Activated T-helper 9 cell treated with anti-CD3 and anti-CD28 coated beads, Interleukin-2, amount 50 U/mL, for 16 hours (primary cell): Measurements from ENCODE around the gene VPS13D.
A peak's percentile ranks its signal among the peaks of the same experiment; 100 is the strongest.

Experiments
- DNase-seq: peaks from one replicate; pipeline ENCODE4 v3.0.0-alpha.2; 2020; ENCODE audit warnings: low read depth

Gene VPS13D

DNA sequence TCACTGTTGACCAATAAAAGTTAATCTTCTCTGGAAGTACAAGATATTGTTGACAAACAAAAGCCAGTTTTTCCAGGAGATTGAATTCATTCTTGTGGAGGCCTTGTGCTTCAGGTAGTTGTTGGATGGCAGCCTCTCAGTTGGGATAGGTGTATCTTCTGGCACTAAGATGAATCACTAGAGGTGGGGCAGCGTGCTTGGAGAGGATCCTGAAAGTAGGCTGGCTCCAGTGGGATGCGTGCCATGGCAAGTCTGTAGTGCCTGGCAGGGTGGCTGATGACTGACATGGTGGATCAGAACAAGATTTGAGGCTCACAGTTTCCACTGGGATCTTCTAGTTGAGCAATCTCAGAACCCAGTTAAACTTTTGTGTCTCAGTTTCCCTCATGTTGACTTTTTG lies 2.4 kb downstream of the VPS13D start:
- no peak for DNase-seq

GRCh38 chr1:12244078-12244477 lies 14.2 kb downstream of the VPS13D start:
- DNase-seq, result no peak

- DNase-seq, result no peak
Measured at GRCh38 chr1:12244585-12244984, 14.8 kb downstream of the VPS13D start.

DNA sequence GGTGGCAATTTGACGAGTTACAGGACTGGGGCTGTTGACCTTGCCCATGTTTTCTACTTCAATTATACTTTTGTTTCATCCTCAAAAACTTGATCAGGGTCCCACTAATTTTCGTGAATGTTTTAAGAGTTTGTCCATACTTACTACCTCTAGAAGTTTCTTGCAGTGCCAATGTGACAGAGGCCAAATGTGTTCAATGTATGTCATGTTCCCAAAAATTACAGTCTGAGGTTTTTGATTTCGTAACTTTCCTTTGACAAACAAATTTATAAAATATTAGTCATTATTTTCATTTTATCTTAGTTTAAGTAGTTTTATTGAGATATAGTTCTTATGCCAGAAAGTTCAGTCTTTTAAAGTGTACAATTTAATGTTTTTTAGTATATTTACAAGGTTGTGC lies 15.3 kb downstream of the VPS13D start:
- no peak for DNase-seq

GRCh38 chr1:12245733-12246132 lies 15.9 kb downstream of the VPS13D start:
- no peak for DNase-seq

GRCh38 chr1:12246584-12246983 lies 16.8 kb downstream of the VPS13D start:
- no peak for DNase-seq

- no peak for DNase-seq
Measured at GRCh38 chr1:12249181-12249580, 19.4 kb downstream of the VPS13D start.

GRCh38 chr1:12249748-12250147 lies 19.9 kb downstream of the VPS13D start:
- DNase-seq, result no peak

DNA sequence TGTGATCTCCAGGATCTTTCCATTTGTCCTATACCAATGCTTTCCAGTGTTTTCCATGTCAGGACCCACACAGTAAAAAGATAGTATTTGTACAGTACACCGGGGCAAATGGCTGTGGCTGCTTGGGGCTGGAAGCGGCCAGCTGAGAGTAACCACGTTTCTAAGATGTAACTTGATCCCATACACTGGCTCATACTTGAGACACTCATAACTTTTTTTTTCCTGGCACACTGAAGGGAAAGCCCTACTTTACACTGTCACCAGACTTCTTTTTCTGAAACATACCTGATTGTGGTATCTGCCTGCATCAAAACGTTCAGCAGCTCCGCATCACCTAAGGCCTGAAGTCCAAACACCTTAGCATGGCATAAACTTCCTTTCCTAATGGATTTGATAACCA lies 21.6 kb downstream of the VPS13D start:
- DNase-seq, result no peak

DNA sequence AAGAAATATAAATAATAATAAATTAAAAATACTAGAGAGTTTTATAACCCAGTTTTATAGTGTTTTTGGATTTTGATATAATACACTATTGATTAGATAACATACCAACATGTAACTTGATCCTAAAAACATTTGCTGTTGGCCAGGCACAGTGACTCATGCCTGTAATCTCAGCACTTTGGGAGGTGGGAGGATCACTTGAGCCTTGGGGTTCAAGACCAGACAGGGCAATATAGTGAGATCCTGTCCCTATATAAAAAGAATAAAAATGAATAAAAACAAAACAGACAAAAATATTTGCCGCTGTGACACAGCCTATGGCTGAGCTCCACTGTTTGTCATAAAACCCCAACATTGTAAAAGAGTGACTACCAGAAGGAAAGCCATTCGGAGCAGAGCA lies 26.1 kb downstream of the VPS13D start:
- no peak for DNase-seq

- no peak for DNase-seq
Measured at GRCh38 chr1:12258272-12258671, 28.4 kb downstream of the VPS13D start.

GRCh38 chr1:12269351-12269750 lies 39.5 kb downstream of the VPS13D start:
- no peak for DNase-seq

- no peak for DNase-seq
Measured at GRCh38 chr1:12271033-12271432, 41.2 kb downstream of the VPS13D start.

- DNase-seq, result no peak
Measured at GRCh38 chr1:12272770-12273169, 42.9 kb downstream of the VPS13D start.

DNA sequence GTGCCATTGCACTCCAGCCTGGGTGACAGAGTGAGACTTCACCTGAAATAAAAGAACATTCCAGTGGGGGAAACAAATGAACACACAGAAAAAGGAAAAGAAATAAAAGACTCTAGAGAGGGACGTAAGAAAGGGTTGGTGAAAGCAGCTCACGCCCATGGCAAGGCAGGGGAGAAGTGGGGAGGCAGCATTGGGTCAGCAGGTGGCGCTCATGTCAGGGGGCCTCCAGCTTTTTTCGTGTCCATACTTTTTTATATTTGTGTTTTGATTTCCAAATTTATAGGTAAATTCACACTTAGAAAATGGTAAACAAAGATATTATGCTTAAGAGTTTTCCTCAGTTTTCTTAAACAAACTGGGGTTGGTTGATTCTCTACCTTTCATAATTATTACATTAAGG lies 45.5 kb downstream of the VPS13D start:
- DNase-seq, result peak; percentile 10

- no peak for DNase-seq
Measured at GRCh38 chr1:12276225-12276624, 46.4 kb downstream of the VPS13D start.

DNA sequence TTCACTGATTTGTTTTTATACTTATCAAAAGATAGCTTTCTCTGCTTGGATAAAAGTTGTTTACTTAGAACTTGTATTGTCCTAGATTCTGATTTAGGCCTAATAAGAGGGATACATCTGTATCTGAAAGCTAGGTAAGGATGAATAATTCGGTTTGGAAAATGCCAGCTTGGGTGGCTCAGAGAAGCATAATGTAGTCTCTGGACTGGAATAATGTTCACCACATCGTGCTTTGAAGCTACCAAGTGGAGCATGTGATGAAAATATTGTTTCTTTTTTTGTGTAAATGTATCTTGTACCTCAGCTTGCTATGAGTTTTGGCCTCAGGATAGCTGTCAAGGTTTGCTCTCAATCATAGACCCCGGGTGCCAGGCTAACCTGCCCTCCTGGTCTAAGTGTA lies 49.2 kb downstream of the VPS13D start:
- DNase-seq, result no peak

DNA sequence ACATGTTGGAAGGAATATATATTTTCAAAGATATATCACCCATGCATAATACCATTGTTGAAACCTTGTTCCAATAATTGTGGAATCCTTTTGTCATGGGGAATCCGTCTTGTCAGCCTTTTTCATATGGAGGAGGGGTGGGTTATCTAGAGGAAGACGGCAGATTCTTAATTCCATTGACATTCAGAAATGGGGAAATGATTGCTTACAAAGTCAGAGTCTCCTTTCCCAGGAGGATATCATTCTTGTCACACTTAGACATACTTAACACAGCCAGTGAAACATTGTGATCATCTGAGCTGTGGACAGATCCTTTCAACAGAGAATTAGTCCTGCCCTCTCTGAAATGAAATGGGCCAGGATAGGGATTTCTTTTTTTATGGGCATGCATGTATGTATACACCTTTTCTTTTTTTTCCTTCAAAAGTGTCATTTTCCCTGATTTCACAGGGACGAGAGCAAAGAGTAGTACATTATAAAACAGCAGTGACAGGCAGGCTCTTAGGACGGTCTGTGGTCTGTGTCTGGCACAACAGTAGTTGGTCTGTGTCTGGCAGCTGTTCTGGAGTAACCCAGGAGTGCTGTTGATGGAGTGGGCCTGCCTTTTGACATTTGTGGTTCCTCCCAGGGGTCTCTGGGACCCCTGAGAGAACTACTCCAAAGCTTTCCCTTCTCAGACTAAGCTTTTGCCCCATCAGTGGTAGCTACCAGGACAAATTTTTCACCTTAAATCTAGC lies 50.1 kb downstream of the VPS13D start:
- DNase-seq, result no peak

GRCh38 chr1:12282142-12282541 lies 52.3 kb downstream of the VPS13D start:
- DNase-seq, result no peak

GRCh38 chr1:12284486-12284885 lies 54.7 kb downstream of the VPS13D start:
- DNase-seq, result no peak

DNA sequence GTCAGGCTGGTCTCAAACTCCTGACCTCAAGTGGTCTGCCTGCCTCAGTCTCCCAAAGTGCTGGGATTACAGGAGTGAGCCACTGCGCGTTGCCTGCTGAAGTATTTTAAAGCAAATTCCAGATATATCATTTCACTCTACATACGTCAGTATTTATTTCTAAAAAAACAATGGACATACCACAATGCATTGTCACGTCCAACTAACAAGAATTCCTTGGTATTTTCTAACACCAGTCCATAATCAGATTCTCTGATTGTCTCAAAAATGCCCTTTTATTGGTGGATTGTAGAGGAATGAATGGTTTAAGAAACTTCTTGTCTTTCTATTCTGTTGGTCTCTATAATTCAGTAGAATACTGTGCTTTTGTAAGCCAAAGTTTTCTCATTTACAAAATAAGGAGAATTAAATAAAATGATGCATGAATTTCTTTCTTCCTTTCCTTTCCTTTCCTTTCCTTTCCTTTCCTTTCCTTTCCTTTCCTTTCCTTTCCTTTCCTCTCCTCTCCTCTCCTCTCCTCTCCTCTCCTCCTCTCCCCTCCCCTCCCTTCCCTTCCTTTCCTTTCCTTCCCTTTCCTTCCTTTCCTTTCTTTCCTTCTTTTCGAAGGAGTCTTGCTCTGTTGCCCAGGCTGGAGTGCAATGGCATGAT lies 55.8 kb downstream of the VPS13D start:
- DNase-seq, result no peak

- DNase-seq, result no peak
Measured at GRCh38 chr1:12287869-12288268, 58.0 kb downstream of the VPS13D start.

- DNase-seq, result no peak
Measured at GRCh38 chr1:12290828-12291227, 61.0 kb downstream of the VPS13D start.

DNA sequence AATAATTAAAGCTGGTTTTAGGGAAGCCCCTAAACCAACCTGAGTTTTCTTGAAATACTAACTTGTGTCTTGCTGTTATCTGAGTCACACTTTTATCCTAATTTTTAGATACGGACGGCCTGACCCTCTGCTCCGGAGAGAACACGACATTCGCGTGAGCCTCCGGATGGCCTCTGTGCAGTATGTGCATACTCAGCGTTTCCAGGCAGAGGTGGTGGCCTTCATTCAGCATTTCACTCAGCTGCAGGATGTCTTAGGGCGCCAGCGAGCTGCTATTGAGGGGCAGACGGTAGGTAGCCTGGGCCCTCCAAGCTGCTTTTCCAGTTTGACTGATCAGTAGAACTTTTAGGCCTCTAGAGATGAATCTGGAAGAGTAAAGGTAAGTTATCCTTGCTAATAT lies 63.6 kb downstream of the VPS13D start:
- DNase-seq, result no peak
